GM23338 (cell line): ENCODE results near the gene KIF6. TPM values are rescaled to one million over a fixed set of nuclear protein-coding genes. Genes with fewer than 3 reads are reported as not detected.
A peak's percentile ranks its signal among the peaks of the same experiment; 100 is the strongest.

Experiments
- ATAC-seq: fragments of 200-7000 bp; cut with Tn5 transposase; 3 replicates; pipeline ENCODE4 v1.9.1; 2020
- DNase-seq: peaks from one replicate; pipeline ENCODE4 v3.0.0-alpha.2; 2015; ENCODE audit warnings: low spot score
- H2AFZ ChIP-seq: fragments of 200-600 bp; sonication (generic); 2 replicates; pipeline ENCODE4 v1.8.0; 2016; ENCODE audit warnings: antibody characterized with exemption, mild to moderate bottlenecking, moderate library complexity
- H3F3A ChIP-seq: fragments of 200-600 bp; sonication (generic); replicated peaks from 2 replicates; pipeline ENCODE4 v1.8.0; 2017; ENCODE audit warnings: antibody characterized with exemption, mixed run types, low read depth
- H3K27ac ChIP-seq: fragments of 200-600 bp; sonication (generic); 2 replicates; pipeline ENCODE4 v1.6.1; 2016; ENCODE audit warnings: low read depth
- H3K27me3 ChIP-seq: fragments of 200-600 bp; sonication (generic); 2 replicates; pipeline ENCODE4 v1.8.0; 2016; ENCODE audit warnings: mild to moderate bottlenecking, mixed run types, moderate library complexity; ENCODE audit not compliant: insufficient read depth
- H3K36me3 ChIP-seq: fragments of 200-600 bp; sonication (generic); 2 replicates; pipeline ENCODE4 v1.8.0; 2016; ENCODE audit warnings: mild to moderate bottlenecking; ENCODE audit not compliant: insufficient read depth
- H3K4me1 ChIP-seq: fragments of 200-600 bp; sonication (generic); 2 replicates; pipeline ENCODE4 v1.8.0; 2016; ENCODE audit warnings: mild to moderate bottlenecking, moderate library complexity; ENCODE audit not compliant: insufficient read depth
- H3K4me2 ChIP-seq: fragments of 200-600 bp; sonication (generic); 2 replicates; pipeline ENCODE4 v1.7.1; 2017; ENCODE audit warnings: mixed run types
- H3K4me3 ChIP-seq: fragments of 200-600 bp; sonication (generic); 2 replicates; pipeline ENCODE4 v1.6.1; 2016; ENCODE audit warnings: mixed run types
- H3K79me2 ChIP-seq: fragments of 200-600 bp; sonication (generic); replicated peaks from 2 replicates; pipeline ENCODE4 v1.8.0; 2017; ENCODE audit warnings: mild to moderate bottlenecking; ENCODE audit not compliant: insufficient read depth
- H3K9me2 ChIP-seq: fragments of 200-600 bp; sonication (generic); 2 replicates; pipeline ENCODE4 v1.8.0; 2017; ENCODE audit not compliant: insufficient read depth
- H4K20me1 ChIP-seq: fragments of 200-600 bp; sonication (generic); replicated peaks from 2 replicates; pipeline ENCODE4 v1.8.0; 2017; ENCODE audit warnings: mild to moderate bottlenecking; ENCODE audit not compliant: insufficient read depth
- H3K27ac Mint-ChIP-seq: 2 replicates; pipeline ENCODE4 v1.8.0; 2020; ENCODE audit warnings: inconsistent platforms, mild to moderate bottlenecking, moderate library complexity, mixed read lengths
- H3K27me3 Mint-ChIP-seq: 3 replicates; pipeline ENCODE4 v1.8.0; 2022; ENCODE audit warnings: low read depth, mild to moderate bottlenecking, moderate library complexity, mixed read lengths, inconsistent platforms; ENCODE audit not compliant: insufficient read depth, poor library complexity
- H3K36me3 Mint-ChIP-seq: 3 replicates; pipeline ENCODE4 v1.8.0; 2021; ENCODE audit warnings: low read depth, mild to moderate bottlenecking, inconsistent platforms, moderate library complexity, mixed read lengths
- H3K4me1 Mint-ChIP-seq: 3 replicates; pipeline ENCODE4 v1.8.0; 2020; ENCODE audit warnings: mild to moderate bottlenecking, inconsistent platforms, mixed read lengths
- H3K4me3 Mint-ChIP-seq: 3 replicates; pipeline ENCODE4 v1.8.0; 2021; ENCODE audit warnings: moderate library complexity, mild to moderate bottlenecking, inconsistent platforms, mixed read lengths
- H3K9me3 Mint-ChIP-seq: 3 replicates; pipeline ENCODE4 v1.8.0; 2020; ENCODE audit warnings: moderate library complexity, mild to moderate bottlenecking, inconsistent platforms, mixed read lengths
- CREB1 ChIP-seq: fragments of 250-450 bp; sonication (Bioruptor Pico); IDR thresholded peaks from 2 replicates; pipeline ENCODE4 v1.5.0; 2020; ENCODE audit warnings: low read depth, mild to moderate bottlenecking, moderate library complexity
- EZH2 ChIP-seq: fragments of 200-600 bp; sonication (generic); IDR thresholded peaks from one replicate; pipeline ENCODE4 v1.8.0; 2017; ENCODE audit warnings: antibody characterized with exemption, mild to moderate bottlenecking, low read depth; ENCODE audit not compliant: unreplicated experiment
- EZH2phosphoT487 ChIP-seq: fragments of 200-600 bp; sonication (generic); IDR thresholded peaks from one replicate; pipeline ENCODE4 v1.8.1; 2018; ENCODE audit warnings: antibody characterized with exemption; ENCODE audit not compliant: unreplicated experiment
- JUNB ChIP-seq: IDR thresholded peaks from one replicate; pipeline ENCODE4 v1.6.1; 2016; ENCODE audit warnings: antibody characterized with exemption; ENCODE audit not compliant: unreplicated experiment
- NANOG ChIP-seq: IDR thresholded peaks from 2 replicates; pipeline ENCODE4 v1.6.1; 2016; ENCODE audit warnings: antibody characterized with exemption, borderline replicate concordance
- STAT1 ChIP-seq: IDR thresholded peaks from one replicate; pipeline ENCODE4 v1.6.1; 2016; ENCODE audit warnings: antibody characterized with exemption; ENCODE audit not compliant: unreplicated experiment
- ZNF331 ChIP-seq: fragments of 250-450 bp; sonication (Bioruptor Pico); IDR thresholded peaks from 2 replicates; pipeline ENCODE4 v1.5.0; 2020; ENCODE audit warnings: low read depth, mild to moderate bottlenecking, moderate library complexity
- polyA plus RNA-seq: library from polyadenylated mRNA; unstranded; fragments of >200 nt; fragmentation: Nextera tagmentation; extraction: Ambion mirVana; gene quantifications from 2 replicates; pipeline ENCODE4 v1.2.1, GENCODE V29; 2016
- total RNA-seq: library from RNA; depleted of rRNA; stranded (reverse); fragments of >200 nt; shearing (Covaris generic); gene quantifications from 2 replicates; pipeline ENCODE4 v1.2.3, GENCODE V29; 2014
- TF ChIP-seq, protein P1 (sequence below): fragments of 250-450 bp; sonication (Bioruptor Pico); IDR thresholded peaks from 2 replicates; pipeline ENCODE4 v1.5.0; 2020; ENCODE audit warnings: mild to moderate bottlenecking, moderate library complexity

The KIF6 gene
- total and polyA plus RNA-seq, 2 experiments from 2014 or later: 0.87 to 1.7 TPM

DNA sequence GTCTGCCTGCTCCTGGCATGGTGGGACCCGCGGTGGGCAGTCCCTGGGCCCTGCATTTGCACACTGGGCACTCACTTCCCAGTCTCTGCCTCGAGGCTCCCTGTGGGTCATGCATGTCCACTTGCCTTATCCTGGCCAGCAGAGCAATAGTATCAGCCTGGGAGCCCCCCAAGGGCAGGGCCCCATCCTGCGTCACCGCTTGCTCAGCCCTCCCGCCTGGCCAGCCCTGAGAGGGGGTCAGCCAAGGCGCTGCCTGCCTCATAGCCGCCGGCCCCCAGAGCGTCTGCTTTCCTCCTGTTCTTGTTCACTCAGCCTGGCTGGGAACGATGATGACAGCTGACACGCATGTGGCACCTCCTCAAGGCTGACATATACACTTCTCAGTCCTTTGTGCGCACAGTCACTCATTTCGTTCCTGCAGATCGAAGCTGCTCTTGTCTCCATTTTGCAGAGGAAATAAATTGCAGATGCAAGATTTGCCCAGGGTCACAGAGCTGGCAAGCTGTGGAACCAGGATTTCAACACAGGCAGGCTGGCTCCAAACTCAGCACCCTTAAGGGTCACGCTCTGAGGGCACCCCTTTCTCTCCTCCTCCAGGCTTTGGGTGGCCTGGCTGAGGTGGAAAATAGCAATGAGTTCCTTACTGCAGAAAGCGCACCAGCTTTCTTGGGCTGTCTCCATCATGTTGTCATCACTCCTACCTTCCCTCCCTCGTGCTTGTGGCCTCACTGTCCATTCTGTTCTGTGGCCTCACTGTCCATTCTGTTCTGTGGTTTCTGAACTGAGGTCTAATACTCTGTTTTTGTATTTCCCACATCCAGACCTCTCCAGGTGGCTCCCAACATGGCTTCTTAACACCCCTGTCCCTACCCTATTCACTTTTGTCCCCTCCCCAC, 428.2 kb downstream of the KIF6 start:
- Mint-ChIP-seq H3K4me3 (no peak overlapping the region), H3K27ac (no peak overlapping the region), H3K36me3 (no peaks in the 10 kb centered on the region), H3K9me3 (no peaks in the 10 kb centered on the region), H3K4me1 (peaks cover 29% of the 10 kb centered on the region), H3K27me3 (peaks cover 23% of the 10 kb centered on the region)
- H3F3A ChIP-seq: no peaks in the 10 kb centered on the region
- TF ChIP-seq CREB1 (CRISPR knock-in tag) (no peak), EZH2phosphoT487 (no peak), NANOG (no peak)
- TF ChIP-seq, protein P1, sequence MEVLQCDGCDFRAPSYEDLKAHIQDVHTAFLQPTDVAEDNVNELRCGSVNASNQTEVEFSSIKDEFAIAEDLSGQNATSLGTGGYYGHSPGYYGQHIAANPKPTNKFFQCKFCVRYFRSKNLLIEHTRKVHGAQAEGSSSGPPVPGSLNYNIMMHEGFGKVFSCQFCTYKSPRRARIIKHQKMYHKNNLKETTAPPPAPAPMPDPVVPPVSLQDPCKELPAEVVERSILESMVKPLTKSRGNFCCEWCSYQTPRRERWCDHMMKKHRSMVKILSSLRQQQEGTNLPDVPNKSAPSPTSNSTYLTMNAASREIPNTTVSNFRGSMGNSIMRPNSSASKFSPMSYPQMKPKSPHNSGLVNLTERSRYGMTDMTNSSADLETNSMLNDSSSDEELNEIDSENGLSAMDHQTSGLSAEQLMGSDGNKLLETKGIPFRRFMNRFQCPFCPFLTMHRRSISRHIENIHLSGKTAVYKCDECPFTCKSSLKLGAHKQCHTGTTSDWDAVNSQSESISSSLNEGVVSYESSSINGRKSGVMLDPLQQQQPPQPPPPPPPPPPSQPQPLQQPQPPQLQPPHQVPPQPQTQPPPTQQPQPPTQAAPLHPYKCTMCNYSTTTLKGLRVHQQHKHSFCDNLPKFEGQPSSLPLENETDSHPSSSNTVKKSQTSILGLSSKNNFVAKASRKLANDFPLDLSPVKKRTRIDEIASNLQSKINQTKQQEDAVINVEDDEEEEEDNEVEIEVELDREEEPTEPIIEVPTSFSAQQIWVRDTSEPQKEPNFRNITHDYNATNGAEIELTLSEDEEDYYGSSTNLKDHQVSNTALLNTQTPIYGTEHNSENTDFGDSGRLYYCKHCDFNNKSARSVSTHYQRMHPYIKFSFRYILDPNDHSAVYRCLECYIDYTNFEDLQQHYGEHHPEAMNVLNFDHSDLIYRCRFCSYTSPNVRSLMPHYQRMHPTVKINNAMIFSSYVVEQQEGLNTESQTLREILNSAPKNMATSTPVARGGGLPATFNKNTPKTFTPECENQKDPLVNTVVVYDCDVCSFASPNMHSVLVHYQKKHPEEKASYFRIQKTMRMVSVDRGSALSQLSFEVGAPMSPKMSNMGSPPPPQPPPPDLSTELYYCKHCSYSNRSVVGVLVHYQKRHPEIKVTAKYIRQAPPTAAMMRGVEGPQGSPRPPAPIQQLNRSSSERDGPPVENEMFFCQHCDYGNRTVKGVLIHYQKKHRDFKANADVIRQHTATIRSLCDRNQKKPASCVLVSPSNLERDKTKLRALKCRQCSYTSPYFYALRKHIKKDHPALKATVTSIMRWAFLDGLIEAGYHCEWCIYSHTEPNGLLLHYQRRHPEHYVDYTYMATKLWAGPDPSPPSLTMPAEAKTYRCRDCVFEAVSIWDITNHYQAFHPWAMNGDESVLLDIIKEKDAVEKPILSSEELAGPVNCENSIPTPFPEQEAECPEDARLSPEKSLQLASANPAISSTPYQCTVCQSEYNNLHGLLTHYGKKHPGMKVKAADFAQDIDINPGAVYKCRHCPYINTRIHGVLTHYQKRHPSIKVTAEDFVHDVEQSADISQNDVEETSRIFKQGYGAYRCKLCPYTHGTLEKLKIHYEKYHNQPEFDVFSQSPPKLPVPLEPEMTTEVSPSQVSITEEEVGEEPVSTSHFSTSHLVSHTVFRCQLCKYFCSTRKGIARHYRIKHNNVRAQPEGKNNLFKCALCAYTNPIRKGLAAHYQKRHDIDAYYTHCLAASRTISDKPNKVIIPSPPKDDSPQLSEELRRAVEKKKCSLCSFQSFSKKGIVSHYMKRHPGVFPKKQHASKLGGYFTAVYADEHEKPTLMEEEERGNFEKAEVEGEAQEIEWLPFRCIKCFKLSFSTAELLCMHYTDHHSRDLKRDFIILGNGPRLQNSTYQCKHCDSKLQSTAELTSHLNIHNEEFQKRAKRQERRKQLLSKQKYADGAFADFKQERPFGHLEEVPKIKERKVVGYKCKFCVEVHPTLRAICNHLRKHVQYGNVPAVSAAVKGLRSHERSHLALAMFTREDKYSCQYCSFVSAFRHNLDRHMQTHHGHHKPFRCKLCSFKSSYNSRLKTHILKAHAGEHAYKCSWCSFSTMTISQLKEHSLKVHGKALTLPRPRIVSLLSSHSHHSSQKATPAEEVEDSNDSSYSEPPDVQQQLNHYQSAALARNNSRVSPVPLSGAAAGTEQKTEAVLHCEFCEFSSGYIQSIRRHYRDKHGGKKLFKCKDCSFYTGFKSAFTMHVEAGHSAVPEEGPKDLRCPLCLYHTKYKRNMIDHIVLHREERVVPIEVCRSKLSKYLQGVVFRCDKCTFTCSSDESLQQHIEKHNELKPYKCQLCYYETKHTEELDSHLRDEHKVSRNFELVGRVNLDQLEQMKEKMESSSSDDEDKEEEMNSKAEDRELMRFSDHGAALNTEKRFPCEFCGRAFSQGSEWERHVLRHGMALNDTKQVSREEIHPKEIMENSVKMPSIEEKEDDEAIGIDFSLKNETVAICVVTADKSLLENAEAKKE (CRISPR knock-in tag): no peak
- no peak overlapping the region for H3K4me2 ChIP-seq
- H3K79me2 ChIP-seq: no peaks in the 10 kb centered on the region
- ATAC-seq (no peak), DNase-seq (no peak)
- H3K4me1 ChIP-seq: peaks cover 16% of the 10 kb centered on the region
- no peak overlapping the region for H3K4me3 ChIP-seq
- H2AFZ ChIP-seq: peak overlapping the region; percentile 47; the same call in 1 of the 2 replicates
- no peaks in the 10 kb centered on the region for H3K27me3 ChIP-seq
- H3K36me3 ChIP-seq: no peaks in the 10 kb centered on the region
- H3K27ac ChIP-seq: no peak overlapping the region
- H4K20me1 ChIP-seq: no peaks in the 10 kb centered on the region
- H3K9me2 ChIP-seq: peaks cover 5% of the 10 kb centered on the region

DNA sequence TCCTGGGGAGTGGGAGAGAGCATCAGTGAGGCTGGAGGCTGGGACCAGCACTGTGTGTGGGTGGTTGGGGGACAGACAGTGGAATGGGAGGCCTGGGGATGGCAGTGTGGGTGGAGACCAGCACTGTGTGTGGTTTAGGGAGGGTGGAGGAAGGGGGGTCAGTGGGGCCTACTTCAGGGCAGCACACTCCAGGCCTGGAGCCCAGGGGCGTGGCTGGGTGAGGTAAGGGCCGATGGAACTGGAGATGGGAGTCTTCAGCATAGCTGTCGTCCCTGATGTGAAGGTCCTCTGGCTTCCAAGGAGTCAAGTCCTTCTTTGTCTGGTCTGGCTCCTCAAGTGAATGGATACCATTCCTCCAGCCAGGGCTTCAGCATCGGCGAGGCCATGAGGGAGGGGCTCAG, 429.6 kb downstream of the KIF6 start:
- no peak overlapping the region for H3K4me3 ChIP-seq
- Mint-ChIP-seq H3K4me3 (no peak overlapping the region), H3K4me1 (peaks cover 31% of the 10 kb centered on the region), H3K27ac (no peak overlapping the region), H3K27me3 (peaks cover 35% of the 10 kb centered on the region), H3K36me3 (no peaks in the 10 kb centered on the region), H3K9me3 (no peaks in the 10 kb centered on the region; the same call in 2 of the 3 replicates)
- ATAC-seq: peak; percentile 27; the same call in 2 of the 3 replicates
- no peaks in the 10 kb centered on the region for H3K27me3 ChIP-seq
- no peaks in the 10 kb centered on the region for H3K36me3 ChIP-seq
- H3F3A ChIP-seq: no peaks in the 10 kb centered on the region
- no peak overlapping the region for H3K27ac ChIP-seq
- H3K4me1 ChIP-seq: peaks cover 27% of the 10 kb centered on the region
- H2AFZ ChIP-seq: no peak overlapping the region
- H3K79me2 ChIP-seq: no peaks in the 10 kb centered on the region
- no peak overlapping the region for H3K4me2 ChIP-seq
- DNase-seq: no peak
- no peaks in the 10 kb centered on the region for H4K20me1 ChIP-seq
- H3K9me2 ChIP-seq: peaks cover 11% of the 10 kb centered on the region
- no peak for TF ChIP-seq STAT1
- TF ChIP-seq JUNB: no peak
- no peak for TF ChIP-seq ZNF331 (CRISPR knock-in tag)
- no peak for TF ChIP-seq EZH2
